ENCODE measurements around the gene GJB4.
"Not testable (repeated sequence)": the region's sequence is repeated elsewhere in the genome, so short reads cannot be mapped to it uniquely, and the experiment has no call there.

Gene GJB4

DNA sequence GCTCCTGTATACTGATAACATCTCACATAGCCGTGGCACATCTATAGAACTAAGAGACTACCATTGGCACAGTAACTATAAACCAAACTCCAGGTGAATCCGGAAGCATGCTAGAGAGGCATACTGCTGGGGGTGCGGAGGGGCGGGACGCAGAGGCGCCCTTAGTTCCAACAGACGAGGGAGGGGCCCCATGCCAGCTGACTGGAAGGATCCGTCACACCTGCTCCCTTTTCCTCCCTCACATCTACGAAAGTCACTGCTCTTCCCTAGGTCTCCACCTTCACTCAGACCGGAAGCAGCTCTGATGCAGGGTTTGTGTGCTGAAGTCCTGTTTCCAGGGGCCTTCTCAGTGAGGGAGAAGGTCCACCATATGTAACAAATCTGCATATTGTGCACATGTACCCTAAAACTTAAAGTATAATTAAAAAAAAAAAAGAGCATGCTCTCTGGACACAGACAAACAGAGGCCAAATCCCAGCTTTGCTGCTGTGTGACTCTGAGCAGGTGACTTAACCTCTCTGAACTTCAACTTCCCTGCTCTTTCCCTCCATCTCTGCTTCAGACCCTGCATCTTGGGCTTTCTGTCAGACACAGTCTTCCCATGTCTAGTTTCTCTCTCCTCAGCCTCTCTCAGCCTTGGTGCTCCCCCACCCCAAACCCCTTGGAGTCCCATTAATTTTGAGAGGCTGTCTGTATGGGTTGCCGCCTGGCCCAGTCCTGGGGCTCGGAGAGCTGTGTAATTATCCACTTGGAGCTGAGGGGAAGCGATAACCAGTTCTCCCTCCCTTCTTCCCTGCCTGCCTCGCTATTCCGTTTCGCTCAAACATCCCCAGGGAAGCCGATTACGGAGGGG is 12.5 kb upstream of the GJB4 start:
- no peak for DNase-seq (ENCODE audit: low spot score)

DNA sequence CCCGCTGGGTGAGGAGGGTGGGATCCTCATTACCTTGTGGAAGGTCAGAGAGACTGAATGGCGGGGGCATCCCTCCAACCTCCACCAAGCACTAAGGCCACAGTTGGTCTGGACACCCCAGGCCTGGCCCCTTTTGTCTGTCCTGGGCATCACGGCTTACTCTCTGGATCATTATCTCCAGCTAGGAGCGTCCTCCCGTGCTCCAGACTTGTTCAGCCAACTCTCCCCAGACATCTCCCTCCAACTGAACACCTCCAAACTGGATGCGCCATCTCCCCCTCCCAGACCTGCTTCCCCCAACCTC is 11.9 kb upstream of the GJB4 start:
- DNase-seq (ENCODE audit: low spot score) = no peak

DNA sequence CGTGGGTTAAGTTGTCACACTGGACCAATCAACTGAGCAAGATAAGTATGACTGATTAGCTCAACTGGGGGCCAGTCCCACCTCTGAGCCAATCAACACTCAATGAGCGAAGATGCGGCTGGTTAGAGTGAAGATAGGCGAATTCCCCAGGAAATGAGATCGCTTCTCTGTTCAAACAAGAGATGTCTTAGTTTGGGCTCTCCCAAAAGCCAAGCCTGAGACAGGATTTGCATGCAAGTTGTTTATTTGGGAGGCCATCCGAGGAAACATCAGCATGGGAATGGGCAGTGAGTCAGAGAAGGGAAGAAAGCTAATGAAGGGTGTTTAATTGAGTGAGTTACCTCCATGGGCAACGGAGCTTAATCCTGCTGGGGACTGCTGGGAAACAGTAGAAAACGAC is 9.5 kb upstream of the GJB4 start:
- DNase-seq (ENCODE audit: low spot score) = no peak

DNA sequence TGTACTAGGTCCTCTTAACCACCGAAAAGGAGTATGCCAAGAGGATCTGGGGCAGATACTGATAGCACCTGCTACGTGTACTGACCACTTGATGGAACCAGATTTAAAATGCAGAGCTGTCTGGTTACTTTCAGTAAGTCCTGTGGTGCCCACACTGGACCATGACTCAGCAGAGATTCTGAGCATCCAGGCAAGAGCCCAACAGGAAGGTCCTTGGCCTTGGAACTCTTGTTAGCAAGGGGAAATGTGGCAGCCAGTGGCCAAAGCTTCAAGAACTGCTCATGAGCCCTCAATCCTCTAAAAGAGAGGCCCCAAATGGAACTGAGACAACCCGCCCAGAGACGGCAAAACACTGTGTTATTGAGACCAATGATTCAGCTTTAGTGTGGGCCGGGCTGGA is 8.9 kb upstream of the GJB4 start:
- DNase-seq (ENCODE audit: low spot score) = no peak

DNA sequence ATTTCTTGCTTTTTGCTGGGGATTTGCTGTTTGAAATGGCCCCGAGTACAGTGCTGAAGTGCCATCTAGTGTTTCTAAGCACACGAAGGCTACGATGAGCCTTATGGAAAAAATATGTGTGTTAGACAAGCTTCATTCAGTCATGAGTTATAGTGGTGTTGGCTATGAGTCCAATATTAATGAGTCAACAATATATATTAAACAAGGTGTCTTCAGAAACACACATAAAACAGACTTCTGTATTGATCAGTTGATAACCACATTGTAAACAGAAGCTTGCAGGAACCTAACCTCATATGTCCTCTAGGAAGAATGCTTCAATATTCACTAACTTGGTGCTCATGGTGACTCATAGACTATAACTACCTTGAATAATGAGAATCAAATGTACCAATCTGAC is 6.4 kb upstream of the GJB4 start:
- DNase-seq (ENCODE audit: low spot score) = no peak

DNA sequence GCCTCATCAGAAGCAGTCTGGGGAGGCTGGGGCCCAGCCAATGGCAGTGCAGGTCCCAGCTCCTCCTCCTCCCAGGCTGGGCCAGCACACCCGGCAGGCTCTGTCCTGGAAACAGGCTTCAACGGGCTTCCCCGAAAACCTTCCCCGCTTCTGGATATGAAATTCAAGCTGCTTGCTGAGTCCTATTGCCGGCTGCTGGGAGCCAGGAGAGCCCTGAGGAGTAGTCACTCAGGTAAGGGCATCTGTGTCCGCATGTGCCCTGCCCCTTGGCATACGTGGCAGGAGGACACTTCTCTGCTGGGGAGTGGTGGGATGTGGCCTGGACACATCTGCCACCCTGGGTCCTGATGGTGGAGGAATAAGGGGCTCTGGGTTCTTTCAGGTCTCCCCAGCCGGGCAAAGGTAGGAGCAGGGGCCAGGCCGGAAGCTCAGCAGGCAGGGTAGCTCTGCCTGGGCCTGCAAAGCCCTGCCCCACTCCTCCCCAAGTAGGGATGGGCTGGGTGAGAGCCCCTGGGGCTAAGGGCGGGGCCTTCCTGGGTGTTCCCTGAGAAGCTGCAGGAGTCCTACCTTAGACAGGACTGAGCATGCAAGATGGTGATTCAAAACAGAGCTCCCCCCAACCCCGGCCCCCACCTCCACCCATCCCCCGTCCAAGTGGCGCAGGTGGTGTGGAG is 4.4 kb upstream of the GJB4 start, which contains the start of gene GJB5:
TSS of gene GJB5 (plus strand) at position 84 of the 674 bp plus-strand sequence. CDS start 2,284 bp downstream, outside the sequence.
- no peak for DNase-seq (ENCODE audit: low spot score)

DNA sequence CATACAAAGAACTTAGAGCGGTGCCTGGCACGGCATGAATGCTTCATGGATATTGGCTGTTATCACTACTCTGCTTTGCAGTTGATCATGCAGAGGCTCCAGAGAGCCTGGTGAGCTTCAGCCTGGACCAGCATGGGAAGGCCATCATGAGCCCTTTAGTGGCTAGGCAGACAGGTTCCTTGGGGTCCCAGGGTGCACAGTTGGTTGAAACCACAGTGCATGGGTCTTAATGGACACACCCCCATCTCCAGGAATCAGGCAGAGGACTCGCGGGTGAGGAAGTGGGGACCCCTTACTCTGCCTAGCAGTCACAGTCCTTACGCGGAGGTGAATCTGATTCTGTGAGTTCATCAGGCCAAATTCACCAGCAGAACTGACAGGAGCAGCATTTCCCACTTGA is 3.6 kb upstream of the GJB4 start:
- DNase-seq (ENCODE audit: low spot score) = no peak

DNA sequence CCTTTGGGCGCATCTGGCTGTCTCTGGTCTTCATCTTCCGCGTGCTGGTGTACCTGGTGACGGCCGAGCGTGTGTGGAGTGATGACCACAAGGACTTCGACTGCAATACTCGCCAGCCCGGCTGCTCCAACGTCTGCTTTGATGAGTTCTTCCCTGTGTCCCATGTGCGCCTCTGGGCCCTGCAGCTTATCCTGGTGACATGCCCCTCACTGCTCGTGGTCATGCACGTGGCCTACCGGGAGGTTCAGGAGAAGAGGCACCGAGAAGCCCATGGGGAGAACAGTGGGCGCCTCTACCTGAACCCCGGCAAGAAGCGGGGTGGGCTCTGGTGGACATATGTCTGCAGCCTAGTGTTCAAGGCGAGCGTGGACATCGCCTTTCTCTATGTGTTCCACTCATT is 2.2 kb upstream of the GJB4 start:
- no peak for DNase-seq (ENCODE audit: low spot score)

DNA sequence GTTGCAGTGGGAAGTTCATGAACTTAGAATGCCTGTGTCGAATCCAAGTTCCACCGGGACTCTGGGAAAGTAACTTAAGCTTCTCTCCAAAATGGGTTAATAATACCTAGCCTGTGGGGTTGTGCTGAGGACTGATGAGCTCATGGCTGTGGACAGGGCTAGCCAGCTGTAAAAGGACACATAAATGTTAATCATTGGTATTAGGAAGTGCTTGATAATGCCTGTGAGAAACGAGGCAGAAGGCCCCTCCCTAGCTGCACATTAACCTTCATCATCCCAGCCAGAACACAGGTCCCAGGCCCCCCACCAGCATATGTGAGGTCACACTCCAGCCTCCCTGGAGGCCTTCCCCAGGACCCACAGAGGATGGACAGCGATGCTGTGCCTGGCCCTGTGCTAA is 789 bp upstream of the GJB4 start:
- DNase-seq (ENCODE audit: low spot score) = no peak

DNA sequence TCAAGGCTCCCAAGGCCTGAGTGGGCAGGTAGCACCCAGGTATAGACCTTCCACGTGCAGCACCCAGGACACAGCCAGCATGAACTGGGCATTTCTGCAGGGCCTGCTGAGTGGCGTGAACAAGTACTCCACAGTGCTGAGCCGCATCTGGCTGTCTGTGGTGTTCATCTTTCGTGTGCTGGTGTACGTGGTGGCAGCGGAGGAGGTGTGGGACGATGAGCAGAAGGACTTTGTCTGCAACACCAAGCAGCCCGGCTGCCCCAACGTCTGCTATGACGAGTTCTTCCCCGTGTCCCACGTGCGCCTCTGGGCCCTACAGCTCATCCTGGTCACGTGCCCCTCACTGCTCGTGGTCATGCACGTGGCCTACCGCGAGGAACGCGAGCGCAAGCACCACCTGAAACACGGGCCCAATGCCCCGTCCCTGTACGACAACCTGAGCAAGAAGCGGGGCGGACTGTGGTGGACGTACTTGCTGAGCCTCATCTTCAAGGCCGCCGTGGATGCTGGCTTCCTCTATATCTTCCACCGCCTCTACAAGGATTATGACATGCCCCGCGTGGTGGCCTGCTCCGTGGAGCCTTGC is 1.7 kb downstream of the GJB4 start:
- DNase-seq (ENCODE audit: low spot score) = no peak

DNA sequence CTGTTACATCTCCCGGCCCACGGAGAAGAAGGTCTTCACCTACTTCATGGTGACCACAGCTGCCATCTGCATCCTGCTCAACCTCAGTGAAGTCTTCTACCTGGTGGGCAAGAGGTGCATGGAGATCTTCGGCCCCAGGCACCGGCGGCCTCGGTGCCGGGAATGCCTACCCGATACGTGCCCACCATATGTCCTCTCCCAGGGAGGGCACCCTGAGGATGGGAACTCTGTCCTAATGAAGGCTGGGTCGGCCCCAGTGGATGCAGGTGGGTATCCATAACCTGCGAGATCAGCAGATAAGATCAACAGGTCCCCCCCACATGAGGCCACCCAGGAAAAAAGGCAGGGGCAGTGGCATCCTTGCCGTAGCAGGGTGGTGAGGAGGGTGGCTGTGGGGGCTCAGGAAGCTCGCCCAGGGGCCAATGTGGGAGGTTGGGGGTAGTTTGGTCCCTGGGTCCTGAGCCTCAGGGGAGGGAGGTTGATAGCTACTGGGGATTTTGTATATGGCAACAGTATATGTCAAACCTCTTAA is 2.3 kb downstream of the GJB4 start:
- DNase-seq (ENCODE audit: low spot score) = no peak

DNA sequence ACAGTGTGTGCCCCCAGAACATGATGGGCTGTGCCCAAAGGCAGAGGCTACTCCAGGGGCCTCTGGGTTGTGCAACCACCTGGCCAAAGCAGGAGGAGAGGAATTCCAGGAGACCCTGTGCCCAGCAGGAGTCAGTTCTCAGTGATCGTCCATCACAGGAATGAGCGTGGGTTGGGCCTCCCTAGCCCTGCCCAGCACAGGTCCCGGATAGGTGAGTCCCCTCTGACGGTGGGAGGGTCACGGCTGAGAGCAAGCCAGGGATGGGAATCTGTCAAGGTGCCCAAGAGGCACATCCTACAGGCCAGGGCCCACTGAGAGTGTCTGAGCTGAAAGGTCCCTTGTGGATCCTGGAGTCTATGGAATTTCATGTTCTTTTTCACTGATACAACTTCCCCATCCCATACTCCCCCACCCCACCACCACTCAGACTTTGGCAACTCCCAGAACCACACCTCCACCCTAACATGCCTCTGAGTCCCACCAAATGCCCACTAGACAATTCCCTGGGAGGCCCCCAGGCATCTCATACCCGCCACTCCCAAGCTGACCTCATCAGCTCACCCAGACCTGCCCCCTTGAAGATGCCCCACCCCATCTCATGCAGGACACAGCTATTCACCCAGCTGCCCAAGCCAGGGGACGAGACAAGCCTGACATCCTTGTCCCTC is 3.1 kb downstream of the GJB4 start:
- no peak for DNase-seq (ENCODE audit: low spot score)

DNA sequence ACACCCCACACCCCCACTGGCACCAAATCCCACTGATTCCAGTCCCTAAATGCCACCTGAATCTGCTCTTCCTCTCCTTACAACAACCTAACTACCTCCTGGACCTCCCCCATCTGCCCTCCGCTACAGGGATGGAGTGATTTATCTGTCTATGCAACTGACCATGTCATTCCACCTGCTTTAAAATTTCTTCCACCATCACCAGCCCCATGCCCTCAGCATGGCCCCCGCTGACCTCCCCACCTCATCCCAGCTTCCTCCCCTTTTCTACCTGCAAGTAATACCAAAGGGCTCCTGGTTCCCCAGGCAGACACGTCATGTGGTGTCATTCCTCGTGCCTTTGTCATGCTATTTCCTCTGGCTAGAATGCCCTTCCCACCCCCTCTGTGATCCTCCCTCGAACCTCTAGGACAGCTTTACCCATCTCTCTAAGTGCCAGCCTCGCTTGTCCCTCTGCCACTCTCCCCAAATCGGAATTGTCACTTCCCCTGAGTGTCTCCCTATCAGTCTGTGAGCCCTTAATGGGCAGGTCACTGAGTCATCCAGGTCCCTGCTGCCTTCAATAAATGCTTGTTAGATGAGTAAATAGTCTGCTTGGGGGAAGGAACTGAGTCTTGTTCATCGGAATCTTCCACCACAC is 3.7 kb downstream of the GJB4 start:
- peak; percentile 35 for DNase-seq (ENCODE audit: low spot score)

DNA sequence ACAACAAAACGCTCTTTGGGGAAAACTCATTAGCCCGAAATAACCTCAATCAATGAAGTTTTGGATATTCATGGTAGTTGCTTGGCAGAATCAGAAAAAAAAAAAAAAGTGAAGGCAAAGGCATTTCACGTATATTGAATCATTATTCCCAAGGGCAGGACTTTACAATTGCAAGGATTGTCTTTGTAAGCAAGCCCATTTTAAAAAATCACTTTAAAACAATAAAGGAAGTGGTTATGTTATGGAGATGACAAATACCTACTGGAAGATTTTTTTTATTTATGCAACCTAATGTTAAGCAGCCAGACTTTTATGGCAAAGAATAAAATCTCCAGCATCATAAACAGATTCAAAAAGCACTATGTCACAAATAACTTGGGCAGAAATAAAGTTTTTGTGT is 9.3 kb downstream of the GJB4 start:
- no peak for DNase-seq (ENCODE audit: low spot score)

DNA sequence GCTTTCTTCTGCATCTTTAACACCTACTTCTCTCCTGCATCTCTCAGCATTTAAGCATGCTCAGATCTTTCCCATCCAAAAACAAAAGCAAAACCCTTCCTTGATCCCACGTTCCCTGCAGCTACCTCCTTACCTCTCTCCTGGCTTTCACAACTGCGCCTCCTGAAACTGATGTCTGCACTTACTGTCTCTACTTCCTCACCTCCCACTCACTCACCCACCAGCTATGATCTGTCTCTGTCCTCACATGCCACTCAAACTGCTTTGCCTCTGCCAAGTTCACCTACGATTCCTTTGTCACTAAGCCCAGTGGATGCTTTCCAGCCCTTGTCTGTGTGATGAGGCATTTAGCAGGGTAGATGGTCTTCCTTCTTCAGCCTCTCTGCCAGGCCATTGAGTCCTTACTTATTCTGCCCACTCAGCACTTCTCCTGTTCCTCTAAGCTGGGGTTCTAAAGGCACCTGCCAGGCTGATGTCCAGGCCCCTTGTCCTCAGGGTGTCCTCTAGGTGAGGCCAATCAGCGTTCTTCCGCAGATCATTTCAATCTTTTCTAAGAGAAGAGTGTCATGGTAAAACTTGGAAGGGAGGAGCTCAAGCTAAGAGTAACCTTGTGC is 11.5 kb downstream of the GJB4 start:
- no peak for DNase-seq (ENCODE audit: low spot score)

DNA sequence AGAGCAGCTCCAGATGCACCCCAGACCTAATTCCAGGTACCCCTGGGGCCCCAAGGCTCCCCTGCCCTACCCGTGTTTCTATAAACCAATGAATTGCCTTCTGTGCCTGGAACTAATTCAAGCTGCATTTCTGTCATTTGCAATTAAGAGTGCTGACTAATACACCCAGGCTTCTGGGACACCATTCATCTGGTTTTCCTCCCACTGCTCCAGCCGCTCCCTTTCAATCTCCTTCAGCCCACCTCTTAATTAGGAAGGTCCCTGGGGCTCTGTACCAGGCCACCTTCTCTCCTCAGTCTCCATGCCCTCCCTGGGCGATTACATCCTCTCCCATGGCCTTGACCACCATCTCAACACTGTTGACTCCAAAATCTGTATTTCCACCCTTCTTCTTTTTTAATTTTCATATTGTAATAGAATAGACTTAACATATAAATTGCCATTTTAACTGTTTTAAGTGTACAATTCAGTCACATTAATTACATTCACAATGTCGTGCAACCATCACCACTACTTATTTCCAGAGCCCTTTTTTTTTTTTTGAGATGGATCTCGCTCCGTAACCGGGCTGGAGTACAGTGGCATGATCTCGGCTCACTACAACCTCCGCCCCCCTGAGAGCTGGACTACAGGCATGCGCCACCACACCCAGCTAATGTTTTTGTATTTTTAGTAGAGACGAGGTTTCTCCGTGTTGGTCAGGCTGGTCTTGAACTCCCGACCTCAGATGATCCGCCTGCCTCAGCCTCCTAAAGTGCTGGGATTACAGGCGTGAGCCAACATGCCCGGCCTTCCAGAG is 12.2 kb downstream of the GJB4 start:
- no peak for DNase-seq (ENCODE audit: low spot score)

DNA sequence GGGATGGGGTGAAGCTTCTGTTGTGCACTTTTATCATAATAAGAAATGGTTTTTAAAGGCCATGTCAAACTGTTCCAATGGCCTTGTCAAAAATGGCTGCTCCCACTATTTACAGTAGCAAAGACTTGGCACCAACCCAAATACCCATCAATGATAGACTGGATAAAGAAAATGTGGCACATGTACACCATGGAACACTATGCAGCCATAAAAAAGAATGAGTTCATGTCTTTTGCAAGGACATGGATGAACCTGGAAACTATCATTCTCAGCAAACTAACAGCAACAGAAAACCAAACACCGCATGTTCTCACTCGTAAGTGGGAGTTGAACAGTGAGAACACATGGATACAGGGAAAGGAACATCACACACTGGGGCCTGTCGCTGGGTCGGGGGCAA is 13.6 kb downstream of the GJB4 start:
- not testable (repeated sequence) for DNase-seq (ENCODE audit: low spot score)

DNA sequence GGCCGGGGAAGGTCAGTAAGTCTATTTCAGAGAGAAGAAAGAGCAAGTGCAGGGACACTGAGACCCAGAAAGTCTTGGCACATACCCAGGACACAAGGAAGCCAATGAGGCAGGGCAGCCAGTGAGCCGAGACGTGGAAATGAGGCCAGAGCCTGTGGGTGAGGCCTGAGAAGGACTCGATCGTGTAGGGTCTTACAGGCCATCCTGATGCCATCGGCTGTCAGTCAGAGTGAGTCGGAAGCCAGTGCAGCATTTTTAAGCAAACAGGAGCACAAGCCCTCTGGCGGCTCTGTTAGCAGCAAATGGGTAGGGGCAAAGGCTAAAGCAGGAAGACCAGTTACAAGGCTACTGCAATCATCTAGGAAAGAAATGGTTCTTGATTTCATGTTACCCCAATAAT is 15.4 kb downstream of the GJB4 start:
- DNase-seq (ENCODE audit: low spot score) = no peak

DNA sequence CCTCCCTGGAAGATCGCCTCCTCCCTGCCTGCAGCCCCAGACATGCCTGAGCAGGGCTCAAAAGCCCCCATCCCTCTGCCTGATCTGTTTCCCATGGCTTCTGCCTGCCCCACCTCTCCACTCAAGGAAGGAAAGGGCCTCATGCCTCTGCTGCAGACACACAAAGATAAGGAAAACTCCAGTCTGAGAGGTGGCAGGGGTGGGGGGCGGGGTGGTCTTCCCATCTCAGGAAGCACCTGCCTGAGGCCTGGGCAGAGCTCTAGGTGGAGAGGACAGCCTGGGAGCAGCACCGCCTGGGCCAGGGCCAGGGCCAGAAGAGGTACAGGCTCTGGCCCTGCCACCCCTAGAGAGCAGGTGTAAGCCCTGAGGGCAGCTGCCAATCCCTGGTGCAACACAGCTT is 17.4 kb downstream of the GJB4 start:
- DNase-seq (ENCODE audit: low spot score) = no peak

DNA sequence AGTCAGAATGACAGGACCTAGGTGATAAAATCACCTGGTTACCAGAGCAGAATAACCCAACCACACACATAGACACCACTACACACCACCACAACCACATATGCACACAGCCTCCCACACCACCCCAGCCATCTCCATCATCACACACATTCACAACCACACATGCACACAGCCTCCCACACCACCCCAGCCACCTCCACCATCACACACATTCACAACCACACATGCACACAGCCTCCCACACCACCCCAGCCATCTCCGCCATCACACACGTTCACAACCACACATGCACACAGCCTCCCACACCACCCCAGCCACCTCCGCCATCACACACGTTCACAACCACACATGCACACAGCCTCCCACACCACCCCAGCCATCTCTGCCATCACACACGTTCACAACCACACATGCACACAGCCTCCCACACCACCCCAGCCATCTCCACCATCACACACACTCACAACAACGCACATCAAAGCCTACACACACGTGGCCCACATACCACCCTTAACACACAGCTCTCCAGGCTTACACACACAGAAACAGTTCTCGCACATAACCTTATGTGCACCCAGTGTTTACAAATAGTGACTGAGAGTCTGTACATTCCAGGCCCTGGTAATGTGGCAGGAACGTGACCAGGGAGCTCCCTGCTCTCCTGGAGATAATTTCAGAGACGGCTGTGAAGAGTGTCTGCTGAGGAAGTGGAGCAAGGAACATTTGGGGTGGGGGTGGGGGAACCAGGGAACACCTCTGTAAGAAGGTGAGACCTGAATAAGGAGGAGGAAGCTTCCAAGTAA is 18.2 kb downstream of the GJB4 start:
- no peak for DNase-seq (ENCODE audit: low spot score)

Measured in RKO (cell line).